GM12801 (cell line): ENCODE data around the gene SLC6A8.

ENCODE experiments used
- CTCF ChIP-seq: IDR thresholded peaks from one replicate; pipeline ENCODE4 v1.5.1; 2011; ENCODE audit warnings: control low read depth; ENCODE audit not compliant: insufficient read length; ENCODE audit errors: extremely low read depth

Gene SLC6A8

DNA sequence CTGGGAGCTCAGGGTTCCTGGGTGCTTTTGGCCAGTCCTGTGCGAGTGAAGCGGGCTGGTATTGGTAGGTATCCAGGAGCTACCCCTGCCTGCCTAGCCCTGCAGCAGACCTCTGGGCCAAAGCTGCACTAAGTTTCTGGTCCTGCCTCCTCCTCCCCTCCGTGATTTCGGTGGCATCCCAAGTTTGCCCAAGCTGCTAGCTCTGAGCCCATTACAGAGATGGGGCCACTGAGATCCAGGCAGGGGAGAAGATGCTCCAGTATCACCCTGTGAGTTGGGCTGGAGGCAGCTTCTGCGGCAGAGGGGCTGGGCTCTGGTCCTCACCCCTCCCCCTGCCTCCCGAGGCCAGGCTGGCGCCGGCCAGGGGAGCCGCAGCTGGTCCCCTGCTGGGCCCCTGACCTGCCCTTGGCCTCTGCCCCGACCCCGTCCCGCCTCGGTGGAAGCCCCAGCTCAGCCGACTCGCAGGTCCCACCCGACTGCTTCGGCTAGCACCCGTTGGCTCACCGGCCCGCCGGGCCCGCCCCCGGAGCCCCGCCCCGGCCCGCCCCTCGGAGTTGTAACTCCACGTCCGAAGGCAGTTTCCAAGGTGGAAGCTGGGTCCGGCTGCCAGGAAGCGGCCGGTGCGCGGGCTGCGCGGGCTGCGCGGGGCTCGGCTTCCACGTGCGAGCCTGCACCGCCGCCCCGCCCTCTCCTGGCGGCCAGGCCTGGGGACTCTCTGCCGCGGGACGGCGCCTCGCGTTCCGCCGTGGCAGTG, 40.9 kb upstream of the SLC6A8 start, which contains the start of gene DUSP9:
DUSP9 (plus strand) TSS at position 584 of the 754 bp plus-strand sequence. CDS start 751 bp downstream, outside the sequence.
- TF ChIP-seq CTCF, result no peak

DNA sequence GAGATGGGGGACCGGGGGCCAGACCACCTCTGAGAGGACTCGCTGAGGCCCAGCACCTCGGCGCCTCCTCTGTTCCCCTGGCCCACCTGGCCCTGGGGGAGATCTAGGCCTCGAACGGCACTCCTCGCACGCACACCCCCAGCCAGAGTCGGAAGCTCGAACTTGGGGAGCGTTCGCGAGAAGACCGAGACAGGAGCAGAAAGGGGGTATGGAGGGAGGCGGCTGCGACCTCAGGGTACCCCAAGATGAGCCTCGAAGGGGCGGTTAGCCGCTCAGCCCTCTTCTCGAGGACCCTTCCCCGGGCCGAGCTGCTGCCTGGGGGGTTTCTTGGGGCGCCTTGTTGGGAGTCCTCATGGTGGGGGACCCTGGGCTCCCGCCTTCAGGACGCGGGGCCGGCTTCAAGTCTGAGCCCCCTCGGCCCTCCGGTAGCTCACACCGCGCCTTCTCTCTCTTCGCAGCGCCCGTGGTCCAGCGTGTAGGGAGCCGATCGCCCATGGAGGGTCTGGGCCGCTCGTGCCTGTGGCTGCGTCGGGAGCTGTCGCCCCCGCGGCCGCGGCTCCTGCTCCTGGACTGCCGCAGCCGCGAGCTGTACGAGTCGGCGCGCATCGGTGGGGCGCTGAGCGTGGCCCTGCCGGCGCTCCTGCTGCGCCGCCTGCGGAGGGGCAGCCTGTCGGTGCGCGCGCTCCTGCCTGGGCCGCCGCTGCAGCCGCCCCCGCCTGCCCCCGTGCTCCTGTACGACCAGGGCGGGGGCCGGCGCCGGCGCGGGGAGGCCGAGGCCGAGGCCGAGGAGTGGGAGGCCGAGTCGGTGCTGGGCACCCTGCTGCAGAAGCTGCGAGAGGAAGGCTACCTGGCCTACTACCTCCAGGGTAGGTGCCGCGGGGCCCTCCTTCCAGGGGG, 40.0 kb upstream of the SLC6A8 start:
- no peak for TF ChIP-seq CTCF

DNA sequence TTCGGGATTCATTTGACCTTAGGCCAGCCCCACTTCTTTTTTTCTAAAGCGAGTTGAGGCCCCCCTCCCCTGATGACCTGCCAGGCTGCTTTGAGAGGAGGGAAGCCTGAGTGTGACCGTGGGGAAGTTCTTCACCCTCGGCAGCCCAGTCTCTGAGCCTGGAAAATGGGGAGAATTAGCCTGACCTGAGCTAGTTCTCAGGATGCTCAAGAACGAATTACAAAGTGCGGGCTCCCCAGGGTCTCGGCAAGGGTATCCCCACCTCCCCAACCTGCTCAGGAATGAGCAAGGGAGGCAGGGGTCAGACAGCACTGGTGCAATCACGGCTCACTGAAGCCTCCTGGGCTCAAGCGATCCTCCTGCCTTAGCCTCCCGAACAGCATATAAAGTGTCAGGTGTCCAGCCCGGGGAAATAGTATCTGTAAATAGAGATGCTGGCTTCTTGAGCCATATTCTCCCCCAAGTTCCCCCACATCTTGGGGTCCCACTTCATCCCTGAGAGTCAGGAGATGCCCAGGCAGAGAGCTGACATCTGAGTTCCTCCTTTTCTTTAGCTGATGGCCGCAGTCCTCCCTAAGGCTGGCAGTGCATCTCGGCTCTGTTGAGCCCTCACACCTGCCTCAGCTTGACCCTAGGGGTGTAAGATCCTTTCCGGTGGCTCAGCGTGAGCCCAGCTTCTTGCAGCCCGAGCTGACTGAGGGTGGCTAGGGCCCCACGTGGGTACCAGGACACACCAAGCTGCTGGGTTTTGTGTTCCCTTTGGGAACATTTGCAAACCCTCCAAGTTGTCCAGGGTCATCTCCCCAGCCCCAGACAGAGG, 39.2 kb upstream of the SLC6A8 start:
- TF ChIP-seq CTCF, result no peak

DNA sequence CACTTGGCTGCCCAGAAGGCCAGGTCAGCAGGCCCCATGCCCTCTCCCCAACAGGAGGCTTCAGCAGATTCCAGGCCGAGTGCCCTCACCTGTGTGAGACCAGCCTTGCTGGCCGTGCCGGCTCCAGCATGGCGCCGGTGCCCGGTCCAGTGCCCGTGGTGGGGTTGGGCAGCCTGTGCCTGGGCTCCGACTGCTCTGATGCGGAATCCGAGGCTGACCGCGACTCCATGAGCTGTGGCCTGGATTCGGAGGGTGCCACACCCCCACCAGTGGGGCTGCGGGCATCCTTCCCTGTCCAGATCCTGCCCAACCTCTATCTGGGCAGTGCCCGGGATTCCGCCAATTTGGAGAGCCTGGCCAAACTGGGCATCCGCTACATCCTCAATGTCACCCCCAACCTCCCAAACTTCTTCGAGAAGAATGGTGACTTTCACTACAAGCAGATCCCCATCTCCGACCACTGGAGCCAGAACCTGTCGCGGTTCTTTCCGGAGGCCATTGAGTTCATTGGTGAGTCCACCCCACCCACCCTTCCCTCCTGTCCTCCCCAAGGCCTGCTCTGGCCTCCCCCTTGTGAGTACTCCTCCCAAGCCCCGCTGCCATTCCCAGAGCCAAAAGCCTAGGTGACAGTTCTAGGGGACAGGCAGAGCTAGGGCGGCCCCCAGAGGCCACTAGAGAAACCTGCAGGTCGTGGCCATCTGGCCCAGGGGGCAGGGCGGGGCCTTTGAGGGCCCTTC, 38.4 kb upstream of the SLC6A8 start:
- no peak for TF ChIP-seq CTCF

DNA sequence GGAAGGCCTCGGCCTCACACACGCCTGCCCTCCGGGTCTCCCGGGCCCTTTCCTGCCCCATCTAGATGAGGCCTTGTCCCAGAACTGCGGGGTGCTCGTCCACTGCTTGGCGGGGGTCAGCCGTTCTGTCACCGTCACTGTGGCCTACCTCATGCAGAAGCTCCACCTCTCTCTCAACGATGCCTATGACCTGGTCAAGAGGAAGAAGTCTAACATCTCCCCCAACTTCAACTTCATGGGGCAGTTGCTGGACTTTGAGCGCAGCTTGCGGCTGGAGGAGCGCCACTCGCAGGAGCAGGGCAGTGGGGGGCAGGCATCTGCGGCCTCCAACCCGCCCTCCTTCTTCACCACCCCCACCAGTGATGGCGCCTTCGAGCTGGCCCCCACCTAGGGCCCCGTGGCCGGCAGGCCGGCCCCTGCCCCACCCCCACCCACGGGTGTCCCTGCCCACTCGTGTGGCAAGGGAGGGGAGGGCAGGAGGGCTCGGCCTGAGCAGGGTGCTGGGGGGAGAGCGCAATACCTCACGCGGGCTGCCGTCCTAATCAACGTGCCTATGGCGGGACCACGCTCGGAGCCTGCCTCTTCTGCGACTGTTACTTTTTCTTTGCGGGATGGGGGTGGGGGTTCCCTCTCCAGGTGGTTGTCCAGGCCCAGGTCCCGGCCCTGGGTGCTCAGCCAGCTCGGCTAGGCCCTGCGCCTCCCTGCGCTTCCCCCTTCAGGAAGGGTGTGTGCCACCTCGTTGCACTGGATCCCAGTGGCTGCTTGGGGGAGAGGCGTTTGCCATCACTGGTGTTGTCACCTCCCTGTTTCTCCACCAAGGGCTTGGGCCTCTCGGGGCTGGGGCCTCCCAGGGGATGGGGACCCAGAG, 37.6 kb upstream of the SLC6A8 start:
- no peak for TF ChIP-seq CTCF

GRCh38 chrX:153650959-153651358, 36.8 kb upstream of the SLC6A8 start:
- TF ChIP-seq CTCF, result no peak
